ENCODE results near the gene HTT. TPM values are rescaled to one million over a fixed set of nuclear protein-coding genes. Genes with fewer than 3 reads are reported as not detected.

The HTT gene
- total and polyA plus RNA-seq, 2 of the 13 experiments (the other 11 are each of a cell fraction or from before 2014, with no cell fraction given), result 17.5 to 19.5 TPM

DNA sequence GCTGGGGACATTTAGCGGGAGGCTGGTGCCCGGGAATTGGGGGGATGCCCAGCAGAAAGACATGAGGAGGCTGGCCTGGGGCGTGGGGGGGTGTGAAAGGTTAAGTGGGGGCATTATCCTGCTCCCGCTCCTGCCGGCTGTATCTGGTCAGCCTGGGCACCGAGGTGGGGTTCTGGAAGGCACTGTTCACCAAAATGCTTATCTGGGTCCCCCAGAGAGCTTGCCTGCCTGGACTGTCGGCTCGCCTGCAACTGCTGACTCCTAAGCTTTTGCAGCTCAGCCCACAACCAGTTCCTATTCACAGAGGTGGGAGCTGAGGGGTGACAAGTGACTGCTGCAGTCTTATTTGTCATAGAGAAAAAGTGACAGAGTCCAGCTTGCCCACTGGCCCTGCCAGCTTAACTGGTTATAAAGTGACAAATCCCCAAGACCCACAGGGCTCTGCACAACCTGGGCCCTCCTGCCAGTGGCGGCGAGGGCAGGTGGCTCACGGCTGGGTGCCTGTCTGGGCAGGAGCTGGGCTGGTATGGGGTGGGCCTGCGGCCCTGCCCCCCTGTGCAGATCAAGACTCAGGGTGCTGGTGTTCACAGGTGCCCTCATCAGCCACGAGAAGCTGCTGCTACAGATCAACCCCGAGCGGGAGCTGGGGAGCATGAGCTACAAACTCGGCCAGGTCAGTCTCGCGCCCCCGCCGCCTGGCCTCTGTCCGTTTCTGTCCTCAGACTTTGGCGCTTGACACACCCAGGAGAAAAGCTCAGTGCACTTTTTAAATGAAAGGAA lies 150.8 kb downstream of the HTT start:
- Histone ChIP-seq H2AFZ (ENCODE audit: low read length) (no peak overlapping the region), H3K27ac (ENCODE audit: extremely low read length, insufficient read depth, low read length) (no peak overlapping the region), H3K27me3 (ENCODE audit: control insufficient read depth in 1 of 2, insufficient read depth in 2 of 2, low read length in 2 of 2) (no peaks in the 10 kb centered on the region), H3K4me1 (ENCODE audit: insufficient read depth, low read length) (peaks cover 9% of the 10 kb centered on the region; the same call in 1 of the 2 replicates), H4K20me1 (ENCODE audit: insufficient read depth, low read length) (no peaks in the 10 kb centered on the region), H3K79me2 (ENCODE audit: insufficient read depth, low read length) (no peaks in the 10 kb centered on the region), H3K9me3 (ENCODE audit: low read length) (no peaks in the 10 kb centered on the region), H3K9ac (ENCODE audit: insufficient read depth, low read depth, low read length) (no peak overlapping the region), H3K4me2 (ENCODE audit: low read depth, low read length) (no peak overlapping the region), H3K4me3 (replicated peaks in 1 of 3; ENCODE audit: insufficient read depth in 1 of 3, low read depth in 2 of 3, low read length in 3 of 3) (no peak overlapping the region), H3K36me3 (replicated peaks in 1 of 2; ENCODE audit: control insufficient read depth in 1 of 2, insufficient read depth in 2 of 2, low read length in 2 of 2) (peaks cover 26 to 89% of the 10 kb centered on the region in 2 experiments)
- no peak for FAIRE-seq
- intact Hi-C loops (cut with micrococcal nuclease; ENCODE audit: unreplicated experiment) (no loop called here), in situ Hi-C loops (cut with HindIII; ENCODE audit: extremely low pct_ligation_motif_present, low pct_unique_long_range_greater_than_20kb) (no loop called here)
- 91% methylated on average over 18 of the region's 22 CpGs for WGBS (ENCODE audit: low lambda C conversion rate)
- no TSS peak for BruUV-seq (replicated peaks)
- ATAC-seq, result no peak
- POLR2A ChIA-PET, result no interaction called here
- no peak for DNase-seq (ENCODE audit: low spot score)
- CTCF ChIA-PET (ENCODE audit: low intra/inter-chr PET ratio, low total read pairs), result no interaction called here
- TF ChIP-seq ATF6 (CRISPR knock-in tag; conservative IDR thresholded peaks at IDR 0.05) (no peak), ZFP37 (CRISPR knock-in tag; IDR thresholded peaks at IDR 0.05; ENCODE audit: borderline replicate concordance) (no peak), ZFP91 (CRISPR knock-in tag; IDR thresholded peaks at IDR 0.05; ENCODE audit: borderline replicate concordance) (no peak), ZNF850 (CRISPR knock-in tag; conservative IDR thresholded peaks at IDR 0.05) (no peak), NCOA5 (CRISPR knock-in tag; IDR thresholded peaks at IDR 0.05) (no peak), ELF4 (CRISPR knock-in tag; IDR thresholded peaks at IDR 0.05; ENCODE audit: borderline replicate concordance) (no peak), MLX (CRISPR knock-in tag; IDR thresholded peaks at IDR 0.05) (no peak), PBX3 (CRISPR knock-in tag; IDR thresholded peaks at IDR 0.05; ENCODE audit: borderline replicate concordance) (no peak), TRAFD1 (CRISPR knock-in tag; IDR thresholded peaks at IDR 0.05; ENCODE audit: borderline replicate concordance) (no peak), KMT2B (CRISPR knock-in tag; IDR thresholded peaks at IDR 0.05) (no peak)
- TF ChIP-seq, protein P1, sequence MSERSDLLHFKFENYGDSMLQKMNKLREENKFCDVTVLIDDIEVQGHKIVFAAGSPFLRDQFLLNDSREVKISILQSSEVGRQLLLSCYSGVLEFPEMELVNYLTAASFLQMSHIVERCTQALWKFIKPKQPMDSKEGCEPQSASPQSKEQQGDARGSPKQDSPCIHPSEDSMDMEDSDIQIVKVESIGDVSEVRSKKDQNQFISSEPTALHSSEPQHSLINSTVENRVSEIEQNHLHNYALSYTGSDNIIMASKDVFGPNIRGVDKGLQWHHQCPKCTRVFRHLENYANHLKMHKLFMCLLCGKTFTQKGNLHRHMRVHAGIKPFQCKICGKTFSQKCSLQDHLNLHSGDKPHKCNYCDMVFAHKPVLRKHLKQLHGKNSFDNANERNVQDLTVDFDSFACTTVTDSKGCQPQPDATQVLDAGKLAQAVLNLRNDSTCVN (CRISPR knock-in tag; IDR thresholded peaks at IDR 0.05; ENCODE audit: borderline replicate concordance), result no peak
- TF ChIP-seq, protein P2, sequence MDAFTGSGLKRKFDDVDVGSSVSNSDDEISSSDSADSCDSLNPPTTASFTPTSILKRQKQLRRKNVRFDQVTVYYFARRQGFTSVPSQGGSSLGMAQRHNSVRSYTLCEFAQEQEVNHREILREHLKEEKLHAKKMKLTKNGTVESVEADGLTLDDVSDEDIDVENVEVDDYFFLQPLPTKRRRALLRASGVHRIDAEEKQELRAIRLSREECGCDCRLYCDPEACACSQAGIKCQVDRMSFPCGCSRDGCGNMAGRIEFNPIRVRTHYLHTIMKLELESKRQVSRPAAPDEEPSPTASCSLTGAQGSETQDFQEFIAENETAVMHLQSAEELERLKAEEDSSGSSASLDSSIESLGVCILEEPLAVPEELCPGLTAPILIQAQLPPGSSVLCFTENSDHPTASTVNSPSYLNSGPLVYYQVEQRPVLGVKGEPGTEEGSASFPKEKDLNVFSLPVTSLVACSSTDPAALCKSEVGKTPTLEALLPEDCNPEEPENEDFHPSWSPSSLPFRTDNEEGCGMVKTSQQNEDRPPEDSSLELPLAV (CRISPR knock-in tag; conservative IDR thresholded peaks at IDR 0.05; ENCODE audit: low read depth), result no peak

Data from HepG2 (cell line).